ENCODE measurements around the gene G6PD. TPM values are rescaled to one million over a fixed set of nuclear protein-coding genes. Genes with fewer than 3 reads are reported as not detected.
"Not testable (repeated sequence)": the region's sequence is repeated elsewhere in the genome, so short reads cannot be mapped to it uniquely, and the experiment has no call there.

G6PD gene
- total RNA-seq, 1 donor from 2014 or later, result 67.9 TPM

GRCh38 chrX:154515090-154515965 lies 31.3 kb downstream of the G6PD start:
- intact Hi-C loops (cut with micrococcal nuclease), result loop anchor here (5.0 kb wide), 1 partner anchor 118 kb away; the partner anchor contains the start of gene RPL10

- intact Hi-C loops (cut with micrococcal nuclease), result no loop called here
These were observed 32.9 kb downstream of the G6PD start for GRCh38 chrX:154513716-154514115.

GRCh38 chrX:154512879-154513553 lies 33.6 kb downstream of the G6PD start:
- intact Hi-C loops (cut with micrococcal nuclease), result no loop called here

- intact Hi-C loops (cut with micrococcal nuclease), result no loop called here
These were observed 34.9 kb downstream of the G6PD start for GRCh38 chrX:154511761-154512160.

GRCh38 chrX:154509455-154509854 lies 37.2 kb downstream of the G6PD start:
- intact Hi-C loops (cut with micrococcal nuclease), result no loop called here

GRCh38 chrX:154508384-154508745 lies 38.3 kb downstream of the G6PD start:
- intact Hi-C loops (cut with micrococcal nuclease), result no loop called here

DNA sequence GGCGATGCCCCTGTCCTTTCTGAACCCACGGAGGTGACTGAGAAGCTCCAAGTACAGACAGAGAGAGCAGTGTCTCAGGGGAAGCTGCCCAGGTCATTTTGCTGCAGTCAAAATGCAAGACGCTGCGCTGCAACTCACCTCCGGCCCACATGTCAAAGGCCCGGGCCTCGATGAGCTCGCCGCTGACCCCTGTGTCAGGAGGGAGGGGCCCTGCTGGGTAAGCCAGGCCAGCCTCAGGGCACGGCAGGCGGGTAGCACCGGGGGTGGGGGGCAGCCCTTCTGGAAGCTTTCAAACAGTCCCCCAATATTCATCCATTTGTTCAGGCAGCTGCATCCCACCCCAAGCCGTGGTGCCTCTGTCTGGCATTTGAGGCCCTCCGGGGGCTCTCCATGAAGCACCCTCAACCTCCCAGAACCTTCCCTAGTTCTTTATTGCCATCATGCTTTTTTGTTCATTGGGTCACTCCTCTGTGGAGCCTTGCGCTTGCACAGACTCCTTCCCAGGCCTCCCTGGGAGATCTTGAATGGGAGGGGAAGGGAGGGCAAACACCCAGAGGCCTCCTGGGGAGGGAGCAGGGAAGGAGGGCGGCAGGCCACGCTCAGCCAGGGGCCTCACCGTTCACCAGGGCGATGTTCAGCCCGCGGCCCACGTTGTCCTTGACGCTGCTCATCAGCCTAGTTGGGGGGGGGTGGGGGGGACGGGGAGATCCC lies 38.8 kb downstream of the G6PD start:
- intact Hi-C loops (cut with micrococcal nuclease), result no loop called here

GRCh38 chrX:154506483-154507332 lies 39.9 kb downstream of the G6PD start:
- intact Hi-C loops (cut with micrococcal nuclease), result no loop called here

GRCh38 chrX:154505734-154506133 lies 40.9 kb downstream of the G6PD start:
- intact Hi-C loops (cut with micrococcal nuclease), result no loop called here

DNA sequence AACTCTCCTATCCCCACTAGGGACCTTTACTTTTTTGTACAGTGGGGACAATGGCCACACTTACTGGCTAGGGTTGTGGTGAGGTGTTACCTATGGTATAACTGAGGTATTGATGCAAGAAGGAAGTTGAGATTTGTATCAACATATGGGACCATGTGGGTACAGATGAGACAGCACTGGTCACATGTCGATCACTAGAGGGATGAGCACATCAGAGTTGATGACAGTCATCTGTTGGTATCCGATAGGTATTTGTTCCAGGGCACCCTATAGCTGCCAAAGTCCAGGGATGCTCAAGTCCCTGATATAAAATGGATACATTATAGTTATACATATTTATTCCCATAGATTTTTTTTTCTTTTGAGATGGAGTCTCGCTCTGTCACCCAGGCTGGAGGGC lies 43.7 kb downstream of the G6PD start:
- intact Hi-C loops (cut with micrococcal nuclease), result no loop called here

GRCh38 chrX:154502098-154502497 lies 44.5 kb downstream of the G6PD start:
- intact Hi-C loops (cut with micrococcal nuclease), result no loop called here

DNA sequence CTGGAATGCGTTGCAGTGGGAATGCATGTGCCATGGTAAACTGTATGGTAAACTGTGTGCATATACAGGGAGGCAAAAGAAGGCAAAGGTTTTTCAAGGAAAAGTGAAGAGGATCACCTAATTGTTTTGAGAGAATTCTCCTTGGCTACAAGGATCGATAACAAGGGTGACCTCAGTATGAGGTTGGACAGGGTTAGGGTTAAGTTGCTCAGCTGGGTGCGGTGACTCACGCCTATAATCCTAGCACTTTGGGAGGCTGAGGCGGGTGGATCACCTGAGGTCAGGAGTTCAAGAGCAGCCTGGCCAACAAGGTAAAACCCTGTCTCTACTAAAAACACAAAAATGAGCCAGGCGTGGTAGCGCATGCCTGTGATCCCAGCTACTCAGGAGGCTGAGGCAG lies 45.2 kb downstream of the G6PD start:
- intact Hi-C loops (cut with micrococcal nuclease), result not testable (repeated sequence)

DNA sequence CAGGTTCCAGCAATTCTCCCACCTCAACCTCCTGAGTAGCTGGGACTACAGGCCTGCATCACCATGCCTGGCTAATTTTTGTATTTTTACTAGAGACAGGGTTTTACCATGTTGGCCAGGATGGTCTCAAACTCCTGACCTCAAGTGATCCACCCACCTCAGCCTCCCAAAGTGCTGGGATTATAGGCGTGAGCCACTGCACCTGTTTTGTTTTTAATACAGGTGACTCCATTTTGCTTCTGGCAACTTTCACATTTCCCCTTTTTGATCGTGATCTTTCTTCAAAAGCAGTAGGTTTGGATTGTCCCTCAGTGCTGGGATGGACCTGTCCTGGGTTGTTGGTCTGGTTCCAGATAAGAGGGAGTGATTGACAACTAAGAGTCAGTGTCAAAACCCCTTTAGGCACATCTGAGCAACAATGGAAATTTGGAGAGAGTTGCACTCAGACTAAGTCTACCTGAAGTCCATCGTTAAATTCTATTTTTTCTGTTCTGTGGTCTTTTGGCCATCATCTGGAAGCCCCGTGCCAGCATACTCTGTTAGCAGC lies 50.0 kb downstream of the G6PD start:
- intact Hi-C loops (cut with micrococcal nuclease), result not testable (repeated sequence)

DNA sequence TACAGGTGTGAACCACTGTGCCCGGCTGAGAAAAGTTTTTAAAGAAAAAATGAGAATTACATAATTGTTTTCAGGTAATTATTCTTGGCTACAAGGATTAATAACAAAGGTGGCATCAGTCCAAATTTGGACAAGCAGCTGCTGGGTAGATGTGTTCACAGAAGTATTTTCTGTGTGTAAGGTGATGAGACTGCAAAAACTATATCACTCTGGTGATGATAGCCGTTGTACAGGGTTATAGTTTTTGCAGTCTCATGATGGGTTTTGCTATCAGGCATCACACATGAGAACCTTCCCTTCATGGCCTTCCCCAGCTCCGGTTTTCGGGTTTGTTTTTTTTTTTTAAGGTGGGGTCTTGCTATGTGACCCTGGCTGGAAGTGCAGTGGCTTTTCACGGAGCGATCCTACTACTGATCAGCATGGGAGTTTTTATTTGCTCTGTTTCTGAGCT lies 51.1 kb downstream of the G6PD start:
- intact Hi-C loops (cut with micrococcal nuclease), result no loop called here

DNA sequence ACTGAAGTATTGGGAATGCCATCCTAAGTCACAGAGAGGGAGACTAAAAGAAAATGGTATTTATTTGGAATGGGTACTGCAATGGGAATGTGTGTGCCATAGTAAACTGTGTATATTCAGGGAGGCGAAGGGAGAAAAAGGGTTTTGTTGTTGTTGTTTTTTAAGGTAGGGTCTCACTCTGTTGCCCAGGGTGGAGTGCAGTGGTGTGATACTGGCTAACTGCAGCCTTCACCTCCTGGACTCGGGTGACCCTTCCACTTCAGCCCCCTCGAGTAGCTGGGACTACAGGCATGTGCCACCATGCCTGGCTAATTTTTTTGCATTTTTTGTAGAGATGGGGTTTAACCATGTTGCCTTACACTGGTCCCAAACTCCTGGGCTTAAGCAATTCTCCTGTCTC lies 51.9 kb downstream of the G6PD start:
- intact Hi-C loops (cut with micrococcal nuclease), result loop anchor here (5.0 kb wide), 1 partner anchor 97 kb away; the partner anchor contains the start of gene RPL10

DNA sequence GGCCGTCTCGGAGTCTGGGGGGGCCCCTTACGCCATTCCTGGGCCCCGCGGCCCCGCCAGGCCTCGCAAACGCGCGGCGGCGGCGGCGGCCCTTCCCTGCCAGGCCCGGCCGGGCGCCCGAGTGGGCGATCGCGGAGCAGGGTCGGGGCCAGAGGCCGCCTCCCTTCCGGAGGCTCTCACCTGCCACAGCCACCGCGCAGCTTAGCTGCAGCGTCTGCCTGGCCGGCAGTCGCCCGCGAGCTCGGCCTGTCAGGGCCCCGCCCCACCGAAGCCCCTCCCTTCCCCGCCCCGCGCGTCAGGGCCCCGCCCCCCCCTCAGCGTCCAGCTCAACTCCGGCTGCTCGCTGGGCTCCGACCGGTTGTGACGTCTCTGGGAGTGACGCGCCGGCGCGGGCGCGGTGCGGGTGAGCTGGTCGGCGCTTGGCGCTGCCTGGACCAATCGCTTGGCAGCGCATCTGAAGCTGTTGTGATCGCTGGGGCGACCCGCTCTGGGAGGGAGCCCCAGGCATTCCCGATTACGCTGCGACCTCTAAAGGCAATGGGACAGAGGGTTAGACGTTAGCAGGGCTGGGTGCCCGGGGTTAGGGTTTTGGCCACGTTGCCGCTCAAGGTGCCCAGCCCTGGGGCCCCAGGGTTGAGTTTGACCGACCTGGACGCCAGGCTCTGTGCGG lies 56.1 kb downstream of the G6PD start, which contains the start of gene SLC10A3:
TSS of gene SLC10A3 (minus strand) at position 216 of the 670 bp plus-strand sequence. CDS start 1,689 bp downstream, outside the sequence.
- intact Hi-C loops (cut with micrococcal nuclease), result loop anchor here (1.0 to 5.0 kb wide), 6 partner anchors 11 to 93 kb away; partner anchors contain the start of genes ATP6AP1, FAM3A, IKBKG and LAGE3

GRCh38 chrX:154490021-154490413 lies 56.6 kb downstream of the G6PD start:
- intact Hi-C loops (cut with micrococcal nuclease), result loop anchor here (1.0 to 5.0 kb wide), 6 partner anchors 11 to 93 kb away; partner anchors contain the start of genes ATP6AP1, FAM3A, IKBKG and LAGE3

- intact Hi-C loops (cut with micrococcal nuclease), result no loop called here
These were observed 57.5 kb downstream of the G6PD start for GRCh38 chrX:154489182-154489581.

DNA sequence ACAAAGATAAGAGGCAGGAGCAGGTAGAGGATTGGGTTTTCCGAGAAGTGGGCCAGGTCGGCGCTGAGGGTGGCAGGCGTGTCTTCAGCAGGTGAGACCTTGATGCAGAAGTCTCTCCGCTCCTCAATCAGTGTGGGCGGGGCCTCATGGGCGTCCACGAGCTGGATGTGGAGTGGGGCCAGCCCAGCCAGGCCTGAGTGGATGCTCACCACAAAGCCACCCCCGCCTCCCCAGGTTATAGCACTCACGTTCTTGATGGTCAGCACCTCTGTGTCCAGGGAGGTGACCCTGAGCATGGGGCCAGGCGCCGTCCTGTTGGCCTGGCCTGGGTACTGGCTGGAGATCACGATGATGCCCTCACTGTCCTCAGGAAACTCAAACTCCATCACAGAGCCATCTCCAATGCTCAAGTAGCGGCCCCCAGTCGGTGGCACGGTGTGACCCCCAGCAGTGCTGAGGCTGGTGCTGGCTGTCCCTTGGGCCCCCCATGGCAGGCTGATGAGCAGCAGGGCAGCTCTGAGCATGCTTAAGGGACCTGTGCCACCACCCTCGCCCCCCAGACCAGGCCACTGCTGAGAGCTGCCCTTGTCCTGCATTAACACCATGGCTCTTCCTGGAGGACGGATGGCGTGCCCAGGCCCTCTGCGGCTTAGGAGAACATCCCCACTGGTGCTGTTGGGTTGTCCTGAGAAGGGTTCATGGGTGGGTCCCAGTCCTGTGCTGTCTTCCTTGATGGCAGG lies 58.1 kb downstream of the G6PD start:
- intact Hi-C loops (cut with micrococcal nuclease), result no loop called here
